Measurements from ENCODE around the gene CCDC117.
A peak's percentile ranks its signal among the peaks of the same experiment; 100 is the strongest.

- TF ChIP-seq CTCF (optimal IDR thresholded peaks at IDR 0.05 in 1 of 3, IDR thresholded peaks at IDR 0.05 in 1 of 3, conservative IDR thresholded peaks at IDR 0.05 in 1 of 3; ENCODE audit: extremely low read depth in 1 of 3, insufficient read depth in 2 of 3, low read length in 3 of 3) (peak; percentile 94 to 96 (median 96)), EZH2 (IDR thresholded peaks at IDR 0.05; ENCODE audit: low read length) (no peak)
Measured at GRCh38 chr22:28829358-28830181, 57.1 kb downstream of the CCDC117 start.

Measured in keratinocyte (primary cell).